ENCODE results near the gene TSN.
A peak's percentile ranks its signal among the peaks of the same experiment; 100 is the strongest.

TSN gene

GRCh38 chr2:121746071-121746578 is 9.3 kb upstream of the TSN start:
- H3K27ac ChIP-seq, result no peak overlapping the region
- TF ChIP-seq ZFX (IDR thresholded peaks at IDR 0.05; ENCODE audit: borderline replicate concordance) (no peak), CTCF (IDR thresholded peaks at IDR 0.05) (no peak)

GRCh38 chr2:121748202-121748601 is 7.2 kb upstream of the TSN start:
- TF ChIP-seq ZFX (IDR thresholded peaks at IDR 0.05; ENCODE audit: borderline replicate concordance) (no peak), CTCF (IDR thresholded peaks at IDR 0.05) (peak; percentile 11; the same call in 1 of the 2 replicates)
- no peak overlapping the region for H3K27ac ChIP-seq

GRCh38 chr2:121754851-121755236 is 607 bp upstream of the TSN start:
- H3K27ac ChIP-seq, result peak overlapping the region; percentile 77
- TF ChIP-seq CTCF (IDR thresholded peaks at IDR 0.05) (no peak), ZFX (IDR thresholded peaks at IDR 0.05; ENCODE audit: borderline replicate concordance) (no peak)

- no peak overlapping the region for H3K27ac ChIP-seq
- TF ChIP-seq CTCF (IDR thresholded peaks at IDR 0.05) (no peak), ZFX (IDR thresholded peaks at IDR 0.05; ENCODE audit: borderline replicate concordance) (no peak)
These were observed 9.3 kb downstream of the TSN start for GRCh38 chr2:121764681-121765228.

- H3K27ac ChIP-seq, result no peak overlapping the region
These were observed 11.2 kb downstream of the TSN start for GRCh38 chr2:121766624-121767023.

GRCh38 chr2:121768143-121768755 is 12.8 kb downstream of the TSN start:
- no peak for TF ChIP-seq ZFX (IDR thresholded peaks at IDR 0.05; ENCODE audit: borderline replicate concordance)
- no peak for TF ChIP-seq CTCF (IDR thresholded peaks at IDR 0.05)
- H3K27ac ChIP-seq, result no peak overlapping the region

More at GRCh38 chr2:121766624-121767023, 11.2 kb downstream of the TSN start:
- TF ChIP-seq CTCF (IDR thresholded peaks at IDR 0.05), result no peak
- no peak for TF ChIP-seq ZFX (IDR thresholded peaks at IDR 0.05; ENCODE audit: borderline replicate concordance)

- H3K27ac ChIP-seq, result no peak overlapping the region
- no peak for TF ChIP-seq ZFX (IDR thresholded peaks at IDR 0.05; ENCODE audit: borderline replicate concordance)
- TF ChIP-seq CTCF (IDR thresholded peaks at IDR 0.05), result no peak
These were observed 16.7 kb downstream of the TSN start for GRCh38 chr2:121771976-121772742.

All from 22Rv1 (cell line).